ENCODE results near the gene ZNF483.
"Not testable (repeated sequence)": the region's sequence is repeated elsewhere in the genome, so short reads cannot be mapped to it uniquely, and the experiment has no call there.

ZNF483 gene

GRCh38 chr9:111525056-111525977 is at the start of gene ZNF483:
TSS of gene ZNF483 (plus strand) at chr9:111525179. CDS start at chr9:111527396, 2,217 bp downstream.
- peak; percentile 48 for DNase-seq (ENCODE audit: low read depth)

- DNase-seq (ENCODE audit: low read depth), result no peak
Measured at GRCh38 chr9:111475195-111475594, 49.8 kb upstream of the ZNF483 start.

GRCh38 chr9:111477677-111478076 is 47.3 kb upstream of the ZNF483 start:
- no peak for DNase-seq (ENCODE audit: low read depth)

GRCh38 chr9:111481885-111482636 is 42.9 kb upstream of the ZNF483 start:
- DNase-seq (ENCODE audit: low read depth), result no peak

- peak; percentile 27 for DNase-seq (ENCODE audit: low read depth)
Measured at GRCh38 chr9:111482694-111483438, 42.1 kb upstream of the ZNF483 start.

GRCh38 chr9:111483439-111483857 is 41.5 kb upstream of the ZNF483 start:
- DNase-seq (ENCODE audit: low read depth), result peak; percentile 38

GRCh38 chr9:111483858-111484571 is 41.0 kb upstream of the ZNF483 start, which contains the start of gene ECPAS:
TSS of gene ECPAS (minus strand) at chr9:111484383. CDS start at chr9:111472918, 11,465 bp downstream.
- DNase-seq (ENCODE audit: low read depth), result peak; percentile 44

GRCh38 chr9:111484572-111484894 is 40.4 kb upstream of the ZNF483 start:
- DNase-seq (ENCODE audit: low read depth), result no peak

- DNase-seq (ENCODE audit: low read depth), result not testable (repeated sequence)
Measured at GRCh38 chr9:111497196-111497595, 27.8 kb upstream of the ZNF483 start.

- DNase-seq (ENCODE audit: low read depth), result no peak
Measured at GRCh38 chr9:111501005-111501562, 23.9 kb upstream of the ZNF483 start.

- DNase-seq (ENCODE audit: low read depth), result no peak
Measured at GRCh38 chr9:111501648-111502047, 23.3 kb upstream of the ZNF483 start.

GRCh38 chr9:111502506-111502905 is 22.5 kb upstream of the ZNF483 start:
- no peak for DNase-seq (ENCODE audit: low read depth)

- DNase-seq (ENCODE audit: low read depth), result not testable (repeated sequence)
Measured at GRCh38 chr9:111511581-111511980, 13.4 kb upstream of the ZNF483 start.

- DNase-seq (ENCODE audit: low read depth), result no peak
Measured at GRCh38 chr9:111514967-111515366, 10.0 kb upstream of the ZNF483 start.

- DNase-seq (ENCODE audit: low read depth), result no peak
Measured at GRCh38 chr9:111516061-111516465, 8.9 kb upstream of the ZNF483 start.

GRCh38 chr9:111524731-111525055 is 286 bp upstream of the ZNF483 start:
- no peak for DNase-seq (ENCODE audit: low read depth)

GRCh38 chr9:111527347-111527746 is 2.4 kb downstream of the ZNF483 start:
- no peak for DNase-seq (ENCODE audit: low read depth)

GRCh38 chr9:111529787-111530186 is 4.8 kb downstream of the ZNF483 start:
- DNase-seq (ENCODE audit: low read depth), result no peak

GRCh38 chr9:111531716-111532115 is 6.7 kb downstream of the ZNF483 start:
- no peak for DNase-seq (ENCODE audit: low read depth)

GRCh38 chr9:111533099-111533790 is 8.3 kb downstream of the ZNF483 start:
- no peak for DNase-seq (ENCODE audit: low read depth)

Data from activated T-helper 1 cell treated with Interleukin-2 at 50 U/mL for 16 hours (primary cell).